ENCODE results near the gene GAS7.

GRCh38 chr17:10208604-10209193 is 10.3 kb upstream of the GAS7 start:
- TF ChIP-seq CTCF (IDR thresholded peaks at IDR 0.05) (no peak), EZH2 (IDR thresholded peaks at IDR 0.05; ENCODE audit: borderline replicate concordance, insufficient read depth, low read depth, low read length, poor library complexity, severe bottlenecking) (no peak)

All from B cell (primary cell).